HepG2 (cell line): ENCODE data around the gene PIGW. TPM values are rescaled to one million over a fixed set of nuclear protein-coding genes. Genes with fewer than 3 reads are reported as not detected.

Experiments used
- BCL3 ChIP-seq: sonication (generic); formaldehyde crosslinking; IDR thresholded peaks from 2 replicates; pipeline ENCODE4 v1.5.1; 2020; ENCODE audit warnings: mild to moderate bottlenecking, missing genetic modification reagents, moderate library complexity
- FOSL1 ChIP-seq: sonication (generic); formaldehyde crosslinking; IDR thresholded peaks from 2 replicates; pipeline ENCODE4 v1.9.0; 2021; ENCODE audit warnings: missing genetic modification reagents, borderline replicate concordance
- HMGXB4 ChIP-seq, 2 experiments: sonication (generic) in 1 of 2; formaldehyde crosslinking in 1 of 2; IDR thresholded peaks; 2 replicates each; pipeline versions ENCODE4 v1.4.0 to v1.6.1; 2018 to 2020; ENCODE audit warnings: missing genetic modification reagents in 2 of 2, borderline replicate concordance in 1 of 2, low read depth in 1 of 2, mild to moderate bottlenecking in 1 of 2, missing biosample characterization in 1 of 2
- HOMEZ ChIP-seq: IDR thresholded peaks from 2 replicates; pipeline ENCODE4 v1.6.1; 2016; ENCODE audit warnings: low read depth
- MNT ChIP-seq: fragments of 450-650 bp; IDR thresholded peaks from 2 replicates; pipeline ENCODE4 v1.6.1; 2016
- NFE2L2 ChIP-seq: fragments of 150-350 bp; IDR thresholded peaks from 2 replicates; pipeline ENCODE4 v1.6.1; 2014; ENCODE audit warnings: low read length
- SAP130 ChIP-seq: IDR thresholded peaks from 2 replicates; pipeline ENCODE4 v1.6.1; 2016; ENCODE audit warnings: low read depth
- SP2 ChIP-seq: sonication (generic); formaldehyde crosslinking; IDR thresholded peaks from 2 replicates; pipeline ENCODE4 v1.5.1; 2020; ENCODE audit warnings: mild to moderate bottlenecking, missing genetic modification reagents
- SYNCRIP ChIP-seq: fragments of 200-400 bp; formaldehyde crosslinking; IDR thresholded peaks from 2 replicates; pipeline ENCODE4 v1.6.1; 2018; ENCODE audit warnings: mild to moderate bottlenecking, low read depth, low read length; ENCODE audit not compliant: insufficient read depth
- ZNF572 ChIP-seq: sonication (generic); formaldehyde crosslinking; IDR thresholded peaks from 2 replicates; pipeline ENCODE4 v1.5.1; 2020; ENCODE audit warnings: mild to moderate bottlenecking, missing genetic modification reagents
- polyA plus RNA-seq, 8 experiments: library from polyadenylated mRNA; depleted of rRNA in 3 of 8; stranded (reverse) in 7 of 8; unstranded in 1 of 8; fragments of >200 nt; fragmentation: Illumina TruSeq in 4 of 8; extraction: Trizol in 4 of 8; gene quantifications; 2 replicates each; pipeline versions ENCODE4 v1.2.1 to v1.2.3, GENCODE V29; 2011 to 2016; ENCODE audit warnings: low read depth in 4 of 8, missing spikeins in 1 of 8, mixed read lengths in 1 of 8; ENCODE audit not compliant: insufficient read depth in 1 of 8
- total RNA-seq, 5 experiments: library from RNA; depleted of rRNA; stranded (reverse); fragments of >200 nt; fragmentation: Illumina TruSeq; extraction: Trizol; gene quantifications; 2 replicates each; pipeline ENCODE4 v1.2.3, GENCODE V29; 2016; ENCODE audit warnings: low read depth in 1 of 5
- TF ChIP-seq, protein P1 (sequence below): sonication (generic); formaldehyde crosslinking; conservative IDR thresholded peaks from 2 replicates; pipeline ENCODE4 v1.8.0; 2022; ENCODE audit warnings: mild to moderate bottlenecking, moderate library complexity, missing genetic modification reagents
- TF ChIP-seq, protein P2 (sequence below): sonication (generic); formaldehyde crosslinking; IDR thresholded peaks from 2 replicates; pipeline ENCODE4 v1.8.1; 2023; ENCODE audit warnings: mild to moderate bottlenecking, inconsistent platforms, moderate library complexity, missing genetic modification reagents, borderline replicate concordance

The PIGW gene
- total and polyA plus RNA-seq, 2 of the 13 experiments (the other 11 are each of a cell fraction or from before 2014, with no cell fraction given), result 9.0 to 24.0 TPM

DNA sequence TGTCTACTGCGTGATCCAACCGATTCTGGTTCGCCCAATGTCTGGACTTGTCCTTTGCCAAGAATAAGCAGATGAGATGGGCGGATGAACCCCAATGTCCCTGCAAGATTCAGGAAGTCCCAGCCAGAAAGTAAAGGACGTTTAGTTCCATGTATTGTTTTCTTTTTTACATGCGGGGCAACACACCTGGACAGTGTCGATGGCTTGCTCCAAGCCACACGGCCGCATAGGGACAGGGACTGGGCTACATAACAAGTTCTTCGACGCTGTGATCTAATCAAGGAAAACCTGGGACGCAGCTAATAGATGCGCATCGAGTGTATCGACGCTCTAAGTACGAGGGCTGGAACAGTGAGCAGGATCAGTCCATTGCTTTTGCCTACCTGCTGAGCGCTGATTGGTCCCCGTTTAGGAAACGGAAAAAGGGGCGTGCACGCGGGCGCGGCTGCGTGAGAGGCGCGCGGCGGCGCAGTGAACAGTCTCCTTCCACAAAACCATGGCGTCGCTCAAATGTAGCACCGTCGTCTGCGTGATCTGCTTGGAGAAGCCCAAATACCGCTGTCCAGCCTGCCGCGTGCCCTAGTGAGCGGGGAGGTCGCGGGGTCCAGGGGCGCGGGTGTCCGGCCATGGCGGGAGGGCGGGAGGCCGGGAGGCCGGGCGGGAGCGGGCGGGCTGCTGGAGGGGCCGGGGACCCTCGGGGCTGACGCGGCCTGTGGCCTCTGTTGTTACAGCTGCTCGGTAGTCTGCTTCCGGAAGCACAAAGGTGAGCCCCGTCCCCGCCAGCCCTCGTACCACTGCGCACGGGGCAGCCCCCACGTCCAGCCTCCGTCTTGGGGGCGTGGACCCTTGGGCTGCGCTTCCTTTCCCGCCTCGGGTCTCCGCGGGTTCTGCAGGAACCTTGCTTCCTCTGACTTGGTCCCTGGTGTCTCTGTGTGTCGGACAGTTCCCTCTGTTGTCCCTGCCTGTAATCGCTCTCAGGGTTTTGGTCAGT lies 48.3 kb upstream of the PIGW start, which contains the start of gene ZNHIT3 (continued):
- peak; percentile 56 to 65; a peak in 3 of 4 replicates for TF ChIP-seq HMGXB4 (CRISPR knock-in tag; IDR thresholded peaks at IDR 0.05; ENCODE audit: borderline replicate concordance in 1 of 2, low read depth in 1 of 2)
- peak; percentile 68 for TF ChIP-seq HOMEZ
- TF ChIP-seq MNT, result peak; percentile 46
- no peak for TF ChIP-seq SYNCRIP
- TF ChIP-seq SP2, result peak; percentile 70
- no peak for TF ChIP-seq FOSL1 (CRISPR knock-in tag)
- TF ChIP-seq, protein P1, sequence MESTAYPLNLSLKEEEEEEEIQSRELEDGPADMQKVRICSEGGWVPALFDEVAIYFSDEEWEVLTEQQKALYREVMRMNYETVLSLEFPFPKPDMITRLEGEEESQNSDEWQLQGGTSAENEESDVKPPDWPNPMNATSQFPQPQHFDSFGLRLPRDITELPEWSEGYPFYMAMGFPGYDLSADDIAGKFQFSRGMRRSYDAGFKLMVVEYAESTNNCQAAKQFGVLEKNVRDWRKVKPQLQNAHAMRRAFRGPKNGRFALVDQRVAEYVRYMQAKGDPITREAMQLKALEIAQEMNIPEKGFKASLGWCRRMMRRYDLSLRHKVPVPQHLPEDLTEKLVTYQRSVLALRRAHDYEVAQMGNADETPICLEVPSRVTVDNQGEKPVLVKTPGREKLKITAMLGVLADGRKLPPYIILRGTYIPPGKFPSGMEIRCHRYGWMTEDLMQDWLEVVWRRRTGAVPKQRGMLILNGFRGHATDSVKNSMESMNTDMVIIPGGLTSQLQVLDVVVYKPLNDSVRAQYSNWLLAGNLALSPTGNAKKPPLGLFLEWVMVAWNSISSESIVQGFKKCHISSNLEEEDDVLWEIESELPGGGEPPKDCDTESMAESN (CRISPR knock-in tag), result peak; percentile 46; the same call in 1 of the 2 replicates
- no peak for TF ChIP-seq NFE2L2
- no peak for TF ChIP-seq ZNF572
- peak; percentile 95 for TF ChIP-seq SAP130 (CRISPR knock-in tag)
- TF ChIP-seq, protein P2, sequence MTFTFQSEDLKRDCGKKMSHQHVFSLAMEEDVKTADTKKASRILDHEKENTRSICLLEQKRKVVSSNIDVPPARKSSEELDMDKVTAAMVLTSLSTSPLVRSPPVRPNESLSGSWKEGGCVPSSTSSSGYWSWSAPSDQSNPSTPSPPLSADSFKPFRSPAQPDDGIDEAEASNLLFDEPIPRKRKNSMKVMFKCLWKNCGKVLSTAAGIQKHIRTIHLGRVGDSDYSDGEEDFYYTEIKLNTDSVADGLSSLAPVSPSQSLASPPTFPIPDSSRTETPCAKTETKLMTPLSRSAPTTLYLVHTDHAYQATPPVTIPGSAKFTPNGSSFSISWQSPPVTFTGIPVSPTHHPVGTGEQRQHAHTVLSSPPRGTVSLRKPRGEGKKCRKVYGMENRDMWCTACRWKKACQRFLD (CRISPR knock-in tag), result no peak
- peak; percentile 60; the same call in 1 of the 2 replicates for TF ChIP-seq BCL3 (CRISPR knock-in tag)
